SKM-1 treated with dmso at 0.1 percent for 144 hours (cell line): Measurements from ENCODE around the gene PTPRG.

Experiments
- DNase-seq: peaks from one replicate; lab custom pipeline; 2025; ENCODE audit not compliant: unreplicated experiment; lab: John Stamatoyannopoulos, UW

Gene PTPRG

GRCh38 chr3:62242831-62243509, 681.6 kb downstream of the PTPRG start:
- no peak for DNase-seq

GRCh38 chr3:62246094-62246493, 684.7 kb downstream of the PTPRG start:
- DNase-seq, result no peak

GRCh38 chr3:62246985-62247384, 685.6 kb downstream of the PTPRG start:
- no peak for DNase-seq

- DNase-seq, result no peak
Measured at GRCh38 chr3:62248734-62249483, 687.5 kb downstream of the PTPRG start.

GRCh38 chr3:62249484-62249776, 688.1 kb downstream of the PTPRG start:
- DNase-seq, result no peak

- no peak for DNase-seq
Measured at GRCh38 chr3:62249855-62250543, 688.6 kb downstream of the PTPRG start.

GRCh38 chr3:62252438-62253157, 691.2 kb downstream of the PTPRG start:
- no peak for DNase-seq

GRCh38 chr3:62253971-62254370, 692.6 kb downstream of the PTPRG start:
- no peak for DNase-seq

- DNase-seq, result no peak
Measured at GRCh38 chr3:62255758-62256157, 694.4 kb downstream of the PTPRG start.

GRCh38 chr3:62259924-62260323, 698.6 kb downstream of the PTPRG start:
- DNase-seq, result no peak

GRCh38 chr3:62260655-62261054, 699.3 kb downstream of the PTPRG start:
- no peak for DNase-seq

GRCh38 chr3:62261121-62261520, 699.8 kb downstream of the PTPRG start:
- DNase-seq, result no peak

- no peak for DNase-seq
Measured at GRCh38 chr3:62261736-62262135, 700.4 kb downstream of the PTPRG start.

- DNase-seq, result no peak
Measured at GRCh38 chr3:62265528-62265927, 704.2 kb downstream of the PTPRG start.

- DNase-seq, result no peak
Measured at GRCh38 chr3:62266668-62267283, 705.4 kb downstream of the PTPRG start.

- DNase-seq, result no peak
Measured at GRCh38 chr3:62276658-62277180, 715.3 kb downstream of the PTPRG start.

GRCh38 chr3:62277450-62277849, 716.1 kb downstream of the PTPRG start:
- no peak for DNase-seq

- no peak for DNase-seq
Measured at GRCh38 chr3:62277986-62278385, 716.6 kb downstream of the PTPRG start.

- DNase-seq, result no peak
Measured at GRCh38 chr3:62281726-62282125, 720.4 kb downstream of the PTPRG start.

- no peak for DNase-seq
Measured at GRCh38 chr3:62284442-62284841, 723.1 kb downstream of the PTPRG start.

- DNase-seq, result no peak
Measured at GRCh38 chr3:62287392-62287927, 726.1 kb downstream of the PTPRG start.
